Measurements from ENCODE around the gene NPEPPS. TPM values are rescaled to one million over a fixed set of nuclear protein-coding genes. Genes with fewer than 3 reads are reported as not detected.

NPEPPS gene
- total and polyA plus RNA-seq, 2 donors (not counting 1 experiment from before 2014, with no cell fraction given): 127 to 144 TPM

GRCh38 chr17:47669081-47669480 is 138.2 kb downstream of the NPEPPS start:
- no peak for DNase-seq (ENCODE audit: low read depth in 2 of 2)
- peaks cover 29% of the 10 kb centered on the region for H3K36me3 ChIP-seq (ENCODE audit: control insufficient read depth, insufficient read depth, low read length)
- H3K4me3 ChIP-seq (replicated peaks in 1 of 4; ENCODE audit: control extremely low read depth in 1 of 4, insufficient read depth in 1 of 4, low read depth in 3 of 4, low read length in 4 of 4): no peak overlapping the region
- no peak overlapping the region for H3K4me2 ChIP-seq (ENCODE audit: extremely low read depth, insufficient read depth, low read length)
- no peaks in the 10 kb centered on the region for H3K27me3 ChIP-seq (ENCODE audit: control insufficient read depth, insufficient read depth, low read length)
- no peak overlapping the region for H2AFZ ChIP-seq (ENCODE audit: low read length)
- no peak overlapping the region for H3K9ac ChIP-seq (ENCODE audit: insufficient read depth, low read length)
- H3K27ac ChIP-seq (ENCODE audit: insufficient read depth, low read length): no peak overlapping the region
- H3K9me3 ChIP-seq (ENCODE audit: control insufficient read depth, insufficient read depth, low read depth, low read length): no peaks in the 10 kb centered on the region
- no peak for TF ChIP-seq CTCF (conservative IDR thresholded peaks at IDR 0.05 in 1 of 2, IDR thresholded peaks at IDR 0.05 in 1 of 2; ENCODE audit: low read depth in 1 of 2, low read length in 2 of 2)
- TF ChIP-seq EZH2 (IDR thresholded peaks at IDR 0.05; ENCODE audit: low read length, missing control alignments): no peak
- no peaks in the 10 kb centered on the region for H4K20me1 ChIP-seq (ENCODE audit: control insufficient read depth, extremely low read depth, insufficient read depth, low read length)
- no peaks in the 10 kb centered on the region for H3K4me1 ChIP-seq (ENCODE audit: control insufficient read depth, extremely low read depth, insufficient read depth, low read length)
- H3K79me2 ChIP-seq (ENCODE audit: control insufficient read depth, insufficient read depth, low read length): peaks cover 6% of the 10 kb centered on the region

GRCh38 chr17:47670064-47670463 is 139.2 kb downstream of the NPEPPS start:
- Histone ChIP-seq H3K27me3 (ENCODE audit: control insufficient read depth, insufficient read depth, low read length) (no peaks in the 10 kb centered on the region), H2AFZ (ENCODE audit: low read length) (no peak overlapping the region), H3K4me3 (replicated peaks in 1 of 4; ENCODE audit: control extremely low read depth in 1 of 4, insufficient read depth in 1 of 4, low read depth in 3 of 4, low read length in 4 of 4) (no peak overlapping the region), H3K36me3 (ENCODE audit: control insufficient read depth, insufficient read depth, low read length) (peaks cover 27% of the 10 kb centered on the region), H4K20me1 (ENCODE audit: control insufficient read depth, extremely low read depth, insufficient read depth, low read length) (no peaks in the 10 kb centered on the region), H3K79me2 (ENCODE audit: control insufficient read depth, insufficient read depth, low read length) (peaks cover 5% of the 10 kb centered on the region), H3K9me3 (ENCODE audit: control insufficient read depth, insufficient read depth, low read depth, low read length) (no peaks in the 10 kb centered on the region), H3K9ac (ENCODE audit: insufficient read depth, low read length) (no peak overlapping the region), H3K4me2 (ENCODE audit: extremely low read depth, insufficient read depth, low read length) (no peak overlapping the region), H3K4me1 (ENCODE audit: control insufficient read depth, extremely low read depth, insufficient read depth, low read length) (no peaks in the 10 kb centered on the region), H3K27ac (ENCODE audit: insufficient read depth, low read length) (no peak overlapping the region)
- DNase-seq (ENCODE audit: low read depth in 2 of 2): no peak
- TF ChIP-seq CTCF (conservative IDR thresholded peaks at IDR 0.05 in 1 of 2, IDR thresholded peaks at IDR 0.05 in 1 of 2; ENCODE audit: low read depth in 1 of 2, low read length in 2 of 2) (no peak), EZH2 (IDR thresholded peaks at IDR 0.05; ENCODE audit: low read length, missing control alignments) (no peak)

Other genes with a start within 250 kb of the NPEPPS start
- 9.2 and 10.0 TPM in 2 replicates for gene EFCAB13, start 207.2 kb upstream of the NPEPPS start, total RNA-seq
- 1.0 and 1.3 TPM in 2 replicates for gene EFCAB13, start 207.2 kb upstream of the NPEPPS start, polyA plus RNA-seq
- gene KPNB1, start 118.8 kb downstream of the NPEPPS start, total RNA-seq: 209 and 267 TPM in 2 replicates
- 253 and 361 TPM in 2 replicates for gene KPNB1, start 118.8 kb downstream of the NPEPPS start, polyA plus RNA-seq
- gene TBKBP1, start 163.1 kb downstream of the NPEPPS start, total RNA-seq: 11.3 and 11.6 TPM in 2 replicates
- 4.6 and 5.3 TPM in 2 replicates for gene TBKBP1, start 163.1 kb downstream of the NPEPPS start, polyA plus RNA-seq
- not detected in 2 replicates for gene TBX21, start 202.1 kb downstream of the NPEPPS start, total RNA-seq
- gene TBX21, start 202.1 kb downstream of the NPEPPS start, polyA plus RNA-seq: not detected in 2 replicates

Data from fibroblast of lung (primary cell).